ENCODE results near the gene GLG1. TPM values are rescaled to one million over a fixed set of nuclear protein-coding genes. Genes with fewer than 3 reads are reported as not detected.

GLG1 gene
- total RNA-seq, 8 experiments from 2014 or later = 69.9 to 171 (median 90.4) TPM

DNA sequence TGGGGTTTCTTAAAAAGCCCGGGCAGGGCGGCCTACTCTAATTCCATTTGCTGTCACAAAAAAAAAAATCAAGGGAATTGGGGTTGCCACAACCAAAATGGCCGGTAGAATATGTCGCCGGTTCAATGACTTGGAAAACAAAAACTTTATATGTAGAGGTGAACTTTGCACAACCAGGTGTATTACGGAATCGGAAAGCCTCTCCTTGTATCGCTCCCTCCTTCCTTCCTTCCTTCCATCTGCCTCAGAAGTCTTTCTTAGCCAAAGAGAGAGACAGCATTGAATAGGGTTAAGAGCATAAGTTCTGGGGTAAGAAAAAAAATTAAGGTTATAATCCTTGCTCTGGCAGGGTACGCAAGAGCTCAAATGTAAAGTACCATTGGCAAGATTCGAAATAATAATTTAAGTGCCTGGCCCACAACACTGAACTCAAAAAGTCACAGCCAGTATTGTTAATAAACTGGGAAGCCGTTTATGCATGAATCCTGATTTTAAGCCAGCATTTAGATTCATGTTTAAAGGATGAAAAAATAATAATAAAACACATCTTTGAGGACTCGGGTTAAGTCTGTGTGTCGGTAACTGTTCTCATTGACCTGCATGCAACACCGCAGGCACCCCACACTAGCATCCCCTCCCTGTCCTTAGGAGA lies 522 bp upstream of the GLG1 start:
- peaks cover 15 to 21% of the 10 kb centered on the region in 2 donors for H3K4me1 ChIP-seq (replicated peaks in 1 of 2)
- H3K4me3 ChIP-seq = peak overlapping the region; percentile 86 to 97 (median 91)
- 5 to 44% (median 21%) methylated on average over 4 to 10 of the region's 14 CpGs; no CpG with 5 or more reads in 1 of the 10 experiments for WGBS, 10 experiments
- in situ Hi-C loops (cut with MboI; ENCODE audit: low pct_unique_long_range_greater_than_20kb in 2 of 9, low sequenced_read_pairs in 9 of 9, unreplicated experiment in 9 of 9) = loop anchor here in 2 of 9 experiments (25.0 kb wide), 2 partner anchors 120 to 145 kb away; no protein-coding TSS in a partner anchor
- ATAC-seq (replicated peaks in 6 of 8) = peak in 1 of 8 experiments; percentile 1
- peak overlapping the region; percentile 97 to 100 for H3K27ac ChIP-seq

DNA sequence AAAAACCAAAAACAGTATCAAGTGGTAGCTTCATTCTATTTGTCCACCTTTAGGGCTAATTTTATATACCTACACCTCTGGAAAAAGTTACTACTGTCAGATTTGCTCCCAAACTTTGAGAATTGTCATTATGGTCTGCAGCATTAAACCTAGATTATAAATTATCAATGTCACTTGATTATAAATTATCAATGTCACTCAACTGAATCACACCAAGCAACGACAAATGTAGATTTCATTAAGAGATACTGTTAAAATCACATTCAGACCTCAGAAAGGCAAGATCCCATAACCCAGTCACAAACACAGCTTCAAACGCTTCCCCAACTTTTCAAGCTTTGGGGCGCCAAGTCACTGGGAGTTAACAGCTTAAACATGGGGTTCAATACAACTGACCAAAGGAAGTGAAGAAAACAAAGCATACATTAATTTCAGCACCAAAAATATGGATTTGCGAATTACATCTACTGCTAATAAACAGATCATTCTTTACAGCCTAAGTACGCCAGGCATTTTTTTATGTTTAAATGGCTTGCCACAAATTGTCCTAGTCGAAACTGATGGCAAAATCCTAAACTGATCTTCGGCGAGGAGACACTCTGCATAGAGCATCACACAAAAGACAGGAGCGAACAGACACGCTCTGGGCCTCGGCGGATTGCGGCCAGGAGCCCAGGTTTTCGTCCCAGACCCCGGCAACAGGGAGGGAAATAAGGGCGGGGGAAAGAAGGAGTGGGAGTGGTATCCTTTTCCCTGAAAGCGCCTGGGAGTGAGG lies 981 bp downstream of the GLG1 start:
- in situ Hi-C loops (cut with MboI; ENCODE audit: low pct_unique_long_range_greater_than_20kb in 2 of 9, low sequenced_read_pairs in 9 of 9, unreplicated experiment in 9 of 9) = loop anchor here in 2 of 9 experiments (25.0 kb wide), 2 partner anchors 119 to 144 kb away; no protein-coding TSS in a partner anchor
- peak in 6 of 8 experiments; percentile 6 to 17 (median 14) for ATAC-seq (replicated peaks in 6 of 8)
- 0 to 10% (median 0%) methylated on average over 2 to 14 of the region's 17 CpGs for WGBS, 10 experiments
- Histone ChIP-seq H3K4me1 (replicated peaks in 1 of 2) (peaks cover 15 to 21% of the 10 kb centered on the region in 2 donors), H3K27ac (peak overlapping the region; percentile 97 to 100), H3K4me3 (peak overlapping the region; percentile 86 to 97 (median 91))

DNA sequence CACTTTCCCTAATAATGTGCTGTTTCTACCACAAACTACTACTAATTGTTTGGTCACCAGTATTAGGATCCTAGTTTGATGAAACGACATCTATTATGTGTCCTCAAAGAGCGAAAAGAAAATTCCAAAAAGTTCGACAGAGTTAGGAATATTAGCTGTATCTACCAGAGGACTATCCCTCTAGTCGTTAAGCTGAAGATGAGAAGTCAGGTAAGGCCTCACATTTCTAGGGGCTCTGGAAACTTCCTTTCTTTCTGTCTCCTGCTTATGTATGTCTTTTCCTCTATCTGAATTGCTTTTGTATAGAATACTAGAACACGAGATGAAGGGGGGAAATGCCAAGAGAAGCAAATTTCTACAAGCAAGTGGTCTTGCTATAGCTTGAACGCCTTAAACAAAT lies 1.6 kb downstream of the GLG1 start:
- in situ Hi-C loops (cut with MboI; ENCODE audit: low pct_unique_long_range_greater_than_20kb in 2 of 9, low sequenced_read_pairs in 9 of 9, unreplicated experiment in 9 of 9) = loop anchor here in 2 of 9 experiments (25.0 kb wide), 2 partner anchors 118 to 143 kb away; no protein-coding TSS in a partner anchor
- no peak for ATAC-seq (replicated peaks in 6 of 8)
- Histone ChIP-seq H3K4me1 (replicated peaks in 1 of 2) (peaks cover 15 to 21% of the 10 kb centered on the region in 2 donors), H3K27ac (no peak overlapping the region), H3K4me3 (peak overlapping the region; percentile 86 to 97 (median 91))
- WGBS, 10 experiments = 2 to 57% (median 15%) methylated on average over 1 to 6 of the region's 6 CpGs

DNA sequence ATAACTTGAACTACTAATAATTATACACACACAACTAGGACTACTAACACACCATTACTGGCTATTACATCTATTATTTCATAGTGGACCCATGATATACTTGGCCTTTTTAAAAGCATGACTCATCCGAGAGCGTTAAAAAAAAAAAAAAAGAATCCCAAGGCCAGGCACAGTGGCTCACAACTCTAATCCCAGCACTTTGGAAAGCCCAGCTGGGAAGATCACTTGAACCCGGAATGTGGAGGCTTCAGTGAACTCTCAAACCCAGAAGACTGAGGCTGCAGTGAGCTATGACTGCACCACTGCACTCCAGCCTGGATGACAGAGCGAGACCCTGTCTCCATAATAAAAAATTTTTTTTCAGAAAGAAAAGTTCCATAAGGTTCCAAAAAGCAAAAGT lies 3.1 kb downstream of the GLG1 start:
- no peak for ATAC-seq (replicated peaks in 6 of 8)
- no peak overlapping the region for H3K27ac ChIP-seq
- peaks cover 15 to 21% of the 10 kb centered on the region in 2 donors for H3K4me1 ChIP-seq (replicated peaks in 1 of 2)
- in situ Hi-C loops (cut with MboI; ENCODE audit: low pct_unique_long_range_greater_than_20kb in 2 of 9, low sequenced_read_pairs in 9 of 9, unreplicated experiment in 9 of 9) = loop anchor here in 2 of 9 experiments (25.0 kb wide), 2 partner anchors 117 to 142 kb away; no protein-coding TSS in a partner anchor
- WGBS, 10 experiments = 27 to 92% (median 72%) methylated on average over 2 to 4 of the region's 4 CpGs; no CpG with 5 or more reads in 1 of the 10 experiments
- peak overlapping the region in 1 of 5 donors; percentile 91 for H3K4me3 ChIP-seq

DNA sequence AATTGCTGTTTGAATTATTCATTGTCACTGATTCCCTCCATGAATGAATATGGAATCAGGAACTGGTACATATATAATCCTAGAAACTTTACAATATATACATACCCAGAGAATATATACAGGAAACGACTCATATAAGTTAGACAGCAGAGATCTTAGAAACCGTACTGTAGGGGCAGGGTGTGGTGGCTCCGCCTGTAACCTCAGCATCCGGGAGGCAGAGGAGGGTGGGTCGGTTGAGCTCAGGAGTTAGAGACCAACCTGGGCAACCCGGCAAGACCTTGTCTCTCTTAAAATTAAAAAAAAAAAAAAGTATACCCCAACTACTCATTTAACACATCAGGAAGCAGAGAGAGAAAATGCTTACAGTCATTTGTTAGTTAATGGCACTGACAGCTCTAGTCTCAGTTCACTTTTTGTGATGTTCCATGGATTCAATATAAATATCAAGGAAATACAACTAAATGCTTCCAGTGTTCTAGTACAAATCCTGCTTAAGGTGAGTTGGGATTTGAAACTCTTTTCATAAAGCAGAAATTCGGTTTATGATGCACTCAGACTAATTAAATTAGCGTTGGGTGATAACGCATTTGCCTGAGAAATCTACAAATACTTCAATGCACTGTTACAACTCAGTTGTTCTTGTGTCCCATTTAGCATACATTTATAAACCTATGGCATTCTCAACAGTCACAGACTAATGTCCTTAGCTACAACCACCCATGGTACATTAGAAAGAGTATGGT lies 5.6 kb downstream of the GLG1 start:
- WGBS, 10 experiments = 19 to 96% (median 82%) methylated on average over 3 to 9 of the region's 9 CpGs
- peak in 3 of 8 experiments; percentile 23 to 87 (median 41) for ATAC-seq (replicated peaks in 6 of 8)
- no peak overlapping the region for H3K27ac ChIP-seq
- in situ Hi-C loops (cut with MboI; ENCODE audit: low pct_unique_long_range_greater_than_20kb in 2 of 9, low sequenced_read_pairs in 9 of 9, unreplicated experiment in 9 of 9) = loop anchor here in 2 of 9 experiments (25.0 kb wide), 2 partner anchors 114 to 139 kb away; no protein-coding TSS in a partner anchor
- no peak overlapping the region for H3K4me3 ChIP-seq
- H3K4me1 ChIP-seq (replicated peaks in 1 of 2) = peaks cover 11 to 18% of the 10 kb centered on the region in 2 donors

DNA sequence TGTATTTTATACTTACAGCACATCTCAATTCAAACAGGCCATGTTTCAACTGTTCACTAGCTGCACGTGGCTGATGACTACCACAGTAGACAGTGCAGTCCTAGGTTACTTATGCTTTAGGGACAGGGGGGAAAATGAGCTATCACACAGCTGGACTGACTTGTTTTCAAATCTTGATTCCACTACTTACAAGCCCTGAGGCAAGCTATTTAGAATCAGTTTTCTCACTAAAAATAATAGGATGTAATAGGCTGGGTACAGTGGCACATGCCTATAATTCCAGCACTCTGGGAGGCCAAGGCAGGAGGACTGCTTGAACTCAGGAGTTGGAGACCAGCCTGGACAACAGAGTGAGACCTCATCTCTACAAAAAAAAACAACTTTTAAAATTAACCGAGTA lies 10.3 kb downstream of the GLG1 start:
- no peak for ATAC-seq (replicated peaks in 6 of 8)
- in situ Hi-C loops (cut with MboI; ENCODE audit: low pct_unique_long_range_greater_than_20kb in 2 of 9, low sequenced_read_pairs in 9 of 9, unreplicated experiment in 9 of 9) = loop anchor here in 1 of 9 experiments (25.0 kb wide), 1 partner anchor 109 kb away; no protein-coding TSS in a partner anchor
- Histone ChIP-seq H3K4me1 (replicated peaks in 1 of 2) (no peaks in the 10 kb centered on the region), H3K27ac (no peak overlapping the region), H3K4me3 (no peak overlapping the region)
- 60 to 100% (median 100%) methylated on average over 1 to 2 of the region's 2 CpGs; no CpG with 5 or more reads in 2 of the 10 experiments for WGBS, 10 experiments

DNA sequence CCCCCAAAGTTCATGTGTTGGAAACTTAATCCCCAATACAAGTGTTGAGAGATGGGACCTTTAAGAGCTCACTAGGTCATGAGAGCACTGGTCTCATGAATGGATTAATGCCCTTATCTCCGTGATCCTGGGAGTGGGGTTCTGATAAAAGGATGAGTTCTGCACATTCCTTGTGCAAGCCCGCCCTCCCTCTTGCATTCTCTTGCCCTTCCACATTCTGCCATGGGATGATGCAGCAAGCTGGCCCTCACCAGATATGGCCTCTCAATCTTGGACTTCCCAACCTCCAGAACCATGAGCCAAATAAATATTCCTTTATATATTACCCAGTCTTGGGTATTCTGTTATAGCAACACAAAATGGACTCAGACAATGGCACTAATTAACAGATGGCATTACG lies 14.1 kb downstream of the GLG1 start:
- WGBS, 10 experiments = 82 to 100% (median 95%) methylated on average over 1 to 3 of the region's 3 CpGs; no CpG with 5 or more reads in 3 of the 10 experiments
- in situ Hi-C loops (cut with MboI; ENCODE audit: low pct_unique_long_range_greater_than_20kb in 2 of 9, low sequenced_read_pairs in 9 of 9, unreplicated experiment in 9 of 9) = loop anchor here in 1 of 9 experiments (25.0 kb wide), 1 partner anchor 106 kb away; no protein-coding TSS in a partner anchor
- no peak for ATAC-seq (replicated peaks in 6 of 8)
- no peaks in the 10 kb centered on the region for H3K4me1 ChIP-seq (replicated peaks in 1 of 2)
- no peak overlapping the region for H3K4me3 ChIP-seq
- no peak overlapping the region for H3K27ac ChIP-seq

DNA sequence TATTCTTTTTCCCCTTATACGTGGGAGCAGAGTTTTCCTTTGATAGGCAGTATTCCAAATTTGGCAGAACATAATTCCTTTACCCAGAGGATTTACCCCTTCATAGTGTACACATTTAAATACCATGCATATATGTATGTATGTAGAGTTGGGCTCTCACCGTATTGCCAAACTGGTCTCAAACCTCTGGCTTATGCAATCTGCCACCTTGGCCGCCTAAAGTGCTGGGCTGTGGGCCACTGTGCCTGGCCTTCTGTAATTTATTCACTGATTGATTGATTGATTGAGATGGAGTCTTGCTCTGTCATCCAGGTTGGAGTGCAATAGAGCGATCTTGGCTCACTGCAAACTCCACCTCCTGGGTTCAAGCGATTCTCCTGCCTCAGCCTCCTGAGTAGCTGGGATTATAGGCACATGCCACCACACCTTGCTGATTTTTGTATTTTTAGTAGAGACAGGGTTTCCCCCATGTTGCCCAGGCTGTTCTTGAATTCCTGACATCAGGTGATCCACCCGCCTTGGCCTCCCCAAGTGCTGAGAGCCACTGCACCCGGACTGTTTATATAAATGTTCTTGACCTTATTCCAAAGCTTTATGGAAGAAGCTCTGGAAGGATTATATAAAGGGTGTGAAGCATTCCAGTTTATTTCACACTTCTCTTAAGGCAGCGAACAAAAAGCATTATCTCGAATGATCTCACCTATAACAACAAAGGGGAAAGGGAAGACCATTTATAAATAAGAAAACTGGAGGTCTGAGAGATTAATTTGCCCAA lies 14.9 kb downstream of the GLG1 start:
- no peaks in the 10 kb centered on the region for H3K4me1 ChIP-seq (replicated peaks in 1 of 2)

DNA sequence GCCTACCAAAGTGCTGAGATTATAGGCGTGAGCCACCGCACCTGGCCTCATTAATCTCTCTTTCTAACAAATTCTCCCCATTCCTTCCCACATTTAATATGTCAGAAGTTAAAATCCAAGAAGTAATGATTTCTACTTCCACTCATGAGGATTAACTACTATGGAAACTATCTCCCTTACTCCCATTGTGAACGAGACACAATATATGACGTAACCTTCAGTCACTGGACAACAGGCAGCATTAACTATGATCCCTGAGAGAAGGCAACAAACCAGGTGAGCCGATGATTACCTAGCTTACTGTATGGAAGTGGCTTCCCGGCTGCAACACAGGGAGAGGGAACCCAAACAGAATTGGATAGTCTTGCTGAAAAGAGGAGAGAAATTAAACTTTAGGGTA lies 20.0 kb downstream of the GLG1 start:
- no peak overlapping the region for H3K27ac ChIP-seq
- H3K4me1 ChIP-seq (replicated peaks in 1 of 2) = no peaks in the 10 kb centered on the region
- H3K4me3 ChIP-seq = no peak overlapping the region
- in situ Hi-C loops (cut with MboI; ENCODE audit: low pct_unique_long_range_greater_than_20kb in 2 of 9, low sequenced_read_pairs in 9 of 9, unreplicated experiment in 9 of 9) = loop anchor here in 1 of 9 experiments (25.0 kb wide), 1 partner anchor 100 kb away; no protein-coding TSS in a partner anchor
- no peak for ATAC-seq (replicated peaks in 6 of 8)
- 50 to 100% (median 83%) methylated on average over 1 to 6 of the region's 6 CpGs for WGBS, 10 experiments

More for the DNA sequence above, 14.9 kb downstream of the GLG1 start:
- 0 to 95% (median 91%) methylated on average over 1 to 7 of the region's 9 CpGs; no CpG with 5 or more reads in 2 of the 10 experiments for WGBS, 10 experiments
- in situ Hi-C loops (cut with MboI; ENCODE audit: low pct_unique_long_range_greater_than_20kb in 2 of 9, low sequenced_read_pairs in 9 of 9, unreplicated experiment in 9 of 9) = loop anchor here in 1 of 9 experiments (25.0 kb wide), 1 partner anchor 105 kb away; no protein-coding TSS in a partner anchor
- Histone ChIP-seq H3K4me3 (no peak overlapping the region), H3K27ac (no peak overlapping the region)
- peak in 3 of 8 experiments; percentile 58 to 99 (median 61) for ATAC-seq (replicated peaks in 6 of 8)

DNA sequence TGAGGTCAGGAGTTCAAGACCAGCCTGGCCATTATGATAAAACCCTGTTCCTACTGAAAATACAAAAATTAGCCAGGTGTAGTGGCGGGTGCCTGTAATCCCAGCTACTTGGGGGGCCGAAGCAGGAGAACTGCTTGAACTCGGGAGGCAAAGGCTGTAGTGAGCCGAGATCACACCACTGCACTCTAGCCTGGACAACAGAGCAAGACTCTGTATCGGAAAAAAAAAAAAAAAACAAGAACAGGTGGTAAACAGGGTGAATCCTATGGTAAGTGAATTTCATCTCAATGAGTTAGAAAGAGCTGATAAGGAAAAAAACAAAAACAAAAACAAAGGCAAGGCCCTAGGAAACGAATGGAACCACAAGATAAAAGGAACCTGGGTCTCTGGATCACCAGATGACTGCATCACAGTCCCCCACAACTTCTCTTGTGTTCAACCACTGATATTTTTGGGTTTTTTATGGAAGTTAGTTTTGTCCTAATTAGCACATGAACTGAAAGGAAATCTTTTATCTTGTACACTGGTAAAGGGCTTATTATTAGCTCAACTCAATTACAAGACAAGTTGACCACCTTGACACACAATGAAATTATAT lies 21.0 kb downstream of the GLG1 start:
- H3K27ac ChIP-seq = no peak overlapping the region
- ATAC-seq (replicated peaks in 6 of 8) = no peak
- no peak overlapping the region for H3K4me3 ChIP-seq
- H3K4me1 ChIP-seq (replicated peaks in 1 of 2) = no peaks in the 10 kb centered on the region
- 60 to 100% (median 97%) methylated on average over 1 to 6 of the region's 6 CpGs; no CpG with 5 or more reads in 1 of the 10 experiments for WGBS, 10 experiments
- in situ Hi-C loops (cut with MboI; ENCODE audit: low pct_unique_long_range_greater_than_20kb in 2 of 9, low sequenced_read_pairs in 9 of 9, unreplicated experiment in 9 of 9) = loop anchor here in 1 of 9 experiments (25.0 kb wide), 1 partner anchor 99 kb away; no protein-coding TSS in a partner anchor

DNA sequence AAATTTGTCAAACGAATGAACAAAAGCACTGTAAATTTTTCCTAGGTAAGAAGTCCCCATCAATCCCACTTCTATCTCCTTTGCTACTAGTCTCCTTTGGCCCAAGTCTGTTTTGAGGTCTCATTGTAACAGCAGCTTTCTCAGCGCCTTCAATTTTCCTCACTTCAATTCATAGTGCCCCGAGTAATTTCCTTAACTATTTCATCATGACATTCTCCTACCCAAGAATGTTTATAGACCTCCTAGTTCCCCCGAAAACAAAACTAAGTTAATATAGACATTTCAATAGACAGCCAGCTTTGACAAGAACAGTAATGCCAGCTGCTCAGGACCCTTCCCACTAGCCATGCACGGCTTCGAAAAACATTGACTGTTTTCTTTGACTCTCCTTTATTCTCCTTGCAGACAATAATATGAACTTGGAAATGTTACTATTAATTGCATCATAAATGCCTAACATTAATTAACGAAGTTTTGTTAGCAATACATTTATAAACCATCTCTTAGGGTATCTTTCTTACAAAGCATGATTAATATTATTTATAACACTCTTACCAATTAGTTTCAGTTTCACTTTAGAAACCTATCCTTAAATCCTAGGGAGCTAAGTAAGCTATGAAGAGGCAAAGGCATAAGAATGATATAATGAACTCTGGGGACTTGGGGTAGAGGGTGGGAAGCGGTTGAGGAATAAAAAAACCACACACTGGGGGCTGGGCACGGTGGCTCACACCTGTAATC lies 22.8 kb downstream of the GLG1 start:
- WGBS, 10 experiments = 46 to 100% (median 93%) methylated on average over 2 to 9 of the region's 9 CpGs; no CpG with 5 or more reads in 2 of the 10 experiments

More for the DNA sequence above, 22.8 kb downstream of the GLG1 start:
- Histone ChIP-seq H3K4me3 (no peak overlapping the region), H3K4me1 (replicated peaks in 1 of 2) (no peaks in the 10 kb centered on the region), H3K27ac (no peak overlapping the region)
- no peak for ATAC-seq (replicated peaks in 6 of 8)
- in situ Hi-C loops (cut with MboI; ENCODE audit: low pct_unique_long_range_greater_than_20kb in 2 of 9, low sequenced_read_pairs in 9 of 9, unreplicated experiment in 9 of 9) = loop anchor here in 1 of 9 experiments (25.0 kb wide), 1 partner anchor 97 kb away; no protein-coding TSS in a partner anchor

All from motor neuron (in vitro differentiated cells).